Lung (tissue), 12 donors: Measurements from ENCODE around the gene NRG3. TPM values are rescaled to one million over a fixed set of nuclear protein-coding genes. Genes with fewer than 3 reads are reported as not detected.
A peak's percentile ranks its signal among the peaks of the same experiment; 100 is the strongest.
"Not testable (repeated sequence)": the region's sequence is repeated elsewhere in the genome, so short reads cannot be mapped to it uniquely, and the experiment has no call there.

Source experiments
- ATAC-seq: fragments of 200-7000 bp; cut with Tn5 transposase; one replicate; pipeline ENCODE4 v1.9.1; 2020; ENCODE audit warnings: moderate number of reproducible peaks; ENCODE audit not compliant: insufficient read depth, low FRiP score
- DNase-seq, 3 donors: peaks; one replicate each; pipeline ENCODE4 v3.0.0-alpha.2; 2013 to 2017
- H3K27ac ChIP-seq, 2 donors: one replicate each; pipeline ENCODE4 v1.5.1; 2013; ENCODE audit warnings: mild to moderate bottlenecking in 2 of 2, moderate library complexity in 2 of 2, control low read depth in 1 of 2, inconsistent platforms in 1 of 2, low read depth in 1 of 2, low read length in 1 of 2
- H3K27me3 ChIP-seq, 3 donors: one replicate each; pipeline ENCODE4 v1.5.1; 2013; ENCODE audit warnings: low read length in 2 of 3; ENCODE audit not compliant: control insufficient read depth in 3 of 3, insufficient read depth in 3 of 3
- H3K36me3 ChIP-seq, 4 donors: one replicate each; pipeline ENCODE4 v1.5.1; 2013; ENCODE audit warnings: low read length in 4 of 4, mild to moderate bottlenecking in 1 of 4, moderate library complexity in 1 of 4; ENCODE audit not compliant: control insufficient read depth in 4 of 4, insufficient read depth in 4 of 4
- H3K4me1 ChIP-seq, 5 donors: one replicate each; pipeline ENCODE4 v1.5.1; 2013; ENCODE audit warnings: low read length in 5 of 5, mild to moderate bottlenecking in 2 of 5, moderate library complexity in 1 of 5; ENCODE audit not compliant: control insufficient read depth in 5 of 5, insufficient read depth in 5 of 5
- H3K4me3 ChIP-seq: one replicate; pipeline ENCODE4 v1.5.1; 2013; ENCODE audit warnings: mild to moderate bottlenecking, control low read depth, moderate library complexity
- H3K9ac ChIP-seq, 2 donors: one replicate each; pipeline ENCODE4 v1.5.1; 2013; ENCODE audit warnings: low read length in 2 of 2, control low read depth in 1 of 2; ENCODE audit not compliant: insufficient read depth in 1 of 2
- H3K9me3 ChIP-seq, 4 donors: one replicate each; pipeline ENCODE4 v1.5.1; 2013; ENCODE audit warnings: low read length in 3 of 4, mild to moderate bottlenecking in 1 of 4, moderate library complexity in 1 of 4; ENCODE audit not compliant: control insufficient read depth in 4 of 4, insufficient read depth in 3 of 4
- CTCF ChIP-seq: IDR thresholded peaks from 2 replicates; pipeline ENCODE4 v1.5.1; 2012; ENCODE audit warnings: mild to moderate bottlenecking; ENCODE audit errors: control extremely low read depth, extremely low read depth
- WGBS, 2 donors: extraction: QIAGEN DNeasy Blood & Tissue Kit; methylation state at CpG; one replicate each; pipeline ENCODE4 v1.1.7; 2013; 5-methylcytosine and 5-hydroxymethylcytosine counted together
- polyA plus RNA-seq, 2 donors: library from polyadenylated mRNA; stranded (reverse); fragments of 200-250 nt; gene quantifications; one replicate each; pipeline ENCODE4 v1.2.1, GENCODE V29; 2013
- total RNA-seq, 2 donors: library from RNA; depleted of rRNA in 1 of 2; stranded (reverse); fragments of >200 nt in 1 of 2; gene quantifications; one replicate each; pipeline ENCODE4 v1.2.1, GENCODE V29; 2014 to 2021
- donor health status: control.
- donor health status: control.
- donor health status: Bipolar disorder and iron deficiency.
- donor health status: healthy.
- donor health status: DM: yes; HTN: yes; CAD: no.

NRG3 gene
- total and polyA plus RNA-seq, 4 donors, result 0.49 to 2.0 (median 0.84) TPM

- no peak overlapping the region for H3K27ac ChIP-seq
- ATAC-seq (no peak), DNase-seq (no peak)
- TF ChIP-seq CTCF, result no peak
- H3K36me3 ChIP-seq, result no peaks in the 10 kb centered on the region
- H3K27me3 ChIP-seq, result no peaks in the 10 kb centered on the region
- no peak overlapping the region for H3K4me3 ChIP-seq
- H3K9ac ChIP-seq, result no peak overlapping the region
- H3K4me1 ChIP-seq, result peaks cover 0 to 8% (median 0%) of the 10 kb centered on the region in 5 donors
- no peaks in the 10 kb centered on the region for H3K9me3 ChIP-seq
- WGBS, 2 donors, result 72 to 81% methylated on average over 6 of the region's 6 CpGs
Measured at GRCh38 chr10:82981137-82981723, 1106.2 kb downstream of the NRG3 start.

- ATAC-seq (peak; percentile 67), DNase-seq (peak in 1 of 3 donors; percentile 19)
- no peak overlapping the region for H3K4me3 ChIP-seq
- no peak overlapping the region for H3K9ac ChIP-seq
- H3K27ac ChIP-seq, result no peak overlapping the region
- no peak for TF ChIP-seq CTCF
- no peaks in the 10 kb centered on the region for H3K36me3 ChIP-seq
- WGBS, 2 donors, result 71 to 77% methylated on average over 5 of the region's 5 CpGs
- no peaks in the 10 kb centered on the region for H3K9me3 ChIP-seq
- H3K4me1 ChIP-seq, result peaks cover 0 to 8% (median 0%) of the 10 kb centered on the region in 5 donors
- H3K27me3 ChIP-seq, result no peaks in the 10 kb centered on the region
Measured at GRCh38 chr10:82982110-82982608, 1107.2 kb downstream of the NRG3 start.

- Histone ChIP-seq H3K36me3 (no peaks in the 10 kb centered on the region), H3K4me3 (no peak overlapping the region), H3K27ac (no peak overlapping the region), H3K9me3 (no peaks in the 10 kb centered on the region), H3K4me1 (no peaks in the 10 kb centered on the region), H3K27me3 (no peaks in the 10 kb centered on the region), H3K9ac (no peak overlapping the region)
- DNase-seq, result no peak
- TF ChIP-seq CTCF, result no peak
- no peak for ATAC-seq
- 96 to 97% methylated on average over 10 of the region's 10 CpGs for WGBS, 2 donors
Measured at GRCh38 chr10:82986216-82986615, 1111.2 kb downstream of the NRG3 start.

GRCh38 chr10:83006479-83006878 is 1131.5 kb downstream of the NRG3 start:
- not testable (repeated sequence) for ATAC-seq, H3K36me3 ChIP-seq, H3K27ac ChIP-seq, H3K9me3 ChIP-seq, H3K4me3 ChIP-seq, H3K4me1 ChIP-seq, DNase-seq, H3K9ac ChIP-seq, H3K27me3 ChIP-seq
- 86 to 94% methylated on average over 8 of the region's 8 CpGs for WGBS, 2 donors
